HEK293 (cell line): ENCODE measurements around the gene GRN.

ENCODE experiments used
- FEZF1 ChIP-seq: fragments of 450-650 bp; formaldehyde crosslinking; IDR thresholded peaks from 2 replicates; pipeline ENCODE4 v1.5.1; 2016; ENCODE audit warnings: missing biosample characterization, missing genetic modification characterization
- GLIS1 ChIP-seq: fragments of 450-650 bp; formaldehyde crosslinking; IDR thresholded peaks from 2 replicates; pipeline ENCODE4 v1.5.1; 2016; ENCODE audit warnings: missing biosample characterization, missing genetic modification characterization
- RBAK ChIP-seq: fragments of 450-650 bp; formaldehyde crosslinking; IDR thresholded peaks from 2 replicates; pipeline ENCODE4 v1.5.1; 2016; ENCODE audit warnings: missing biosample characterization, missing genetic modification characterization
- SP2 ChIP-seq: fragments of 450-650 bp; formaldehyde crosslinking; IDR thresholded peaks from 2 replicates; pipeline ENCODE4 v1.5.1; 2016; ENCODE audit warnings: missing biosample characterization, missing genetic modification characterization
- YY2 ChIP-seq: fragments of 450-650 bp; formaldehyde crosslinking; IDR thresholded peaks from 2 replicates; pipeline ENCODE4 v1.5.1; 2016; ENCODE audit warnings: missing biosample characterization, missing genetic modification characterization
- ZBTB17 ChIP-seq: fragments of 450-650 bp; formaldehyde crosslinking; IDR thresholded peaks from 2 replicates; pipeline ENCODE4 v1.5.1; 2016; ENCODE audit warnings: missing biosample characterization, missing genetic modification characterization
- ZBTB7A ChIP-seq: fragments of 450-650 bp; formaldehyde crosslinking; IDR thresholded peaks from 2 replicates; pipeline ENCODE4 v1.5.1; 2016; ENCODE audit warnings: low read depth, missing biosample characterization, missing genetic modification characterization
- ZFHX2 ChIP-seq: fragments of 450-650 bp; formaldehyde crosslinking; conservative IDR thresholded peaks from 2 replicates; pipeline ENCODE4 v1.5.1; 2016; ENCODE audit warnings: missing biosample characterization, missing genetic modification characterization
- ZFP37 ChIP-seq: fragments of 450-650 bp; formaldehyde crosslinking; IDR thresholded peaks from 2 replicates; pipeline ENCODE4 v1.5.1; 2016; ENCODE audit warnings: missing biosample characterization, missing genetic modification characterization
- ZNF366 ChIP-seq: fragments of 450-650 bp; formaldehyde crosslinking; conservative IDR thresholded peaks from 2 replicates; pipeline ENCODE4 v1.5.1; 2016; ENCODE audit warnings: missing biosample characterization, missing genetic modification characterization
- ZNF394 ChIP-seq: fragments of 450-650 bp; formaldehyde crosslinking; IDR thresholded peaks from 2 replicates; pipeline ENCODE4 v1.5.1; 2016; ENCODE audit warnings: missing biosample characterization, missing genetic modification characterization, mild to moderate bottlenecking, moderate library complexity, borderline replicate concordance
- ZNF501 ChIP-seq: fragments of 450-650 bp; formaldehyde crosslinking; IDR thresholded peaks from 2 replicates; pipeline ENCODE4 v1.5.1; 2016; ENCODE audit warnings: missing biosample characterization, missing genetic modification characterization
- ZNF600 ChIP-seq: fragments of 450-650 bp; formaldehyde crosslinking; IDR thresholded peaks from 2 replicates; pipeline ENCODE4 v1.5.1; 2016; ENCODE audit warnings: missing biosample characterization, missing genetic modification characterization
- ZNF621 ChIP-seq: fragments of 450-650 bp; formaldehyde crosslinking; IDR thresholded peaks from 2 replicates; pipeline ENCODE4 v1.5.1; 2017; ENCODE audit warnings: missing biosample characterization, missing genetic modification characterization
- ZNF624 ChIP-seq: fragments of 450-650 bp; formaldehyde crosslinking; IDR thresholded peaks from 2 replicates; pipeline ENCODE4 v1.5.1; 2017; ENCODE audit warnings: missing biosample characterization, missing genetic modification characterization
- ZNF626 ChIP-seq: fragments of 450-650 bp; sonication (Bioruptor Pico); formaldehyde crosslinking; IDR thresholded peaks from 2 replicates; pipeline ENCODE4 v1.5.1; 2018; ENCODE audit warnings: missing biosample characterization, missing genetic modification characterization, inconsistent platforms
- ZNF654 ChIP-seq: fragments of 450-650 bp; formaldehyde crosslinking; IDR thresholded peaks from 2 replicates; pipeline ENCODE4 v1.5.1; 2016; ENCODE audit warnings: low read depth, missing biosample characterization, missing genetic modification characterization
- ZNF707 ChIP-seq: fragments of 450-650 bp; formaldehyde crosslinking; IDR thresholded peaks from 2 replicates; pipeline ENCODE4 v1.5.1; 2016; ENCODE audit warnings: missing biosample characterization, missing genetic modification characterization
- ZNF777 ChIP-seq: fragments of 450-650 bp; formaldehyde crosslinking; IDR thresholded peaks from 2 replicates; pipeline ENCODE4 v1.5.1; 2017; ENCODE audit warnings: missing biosample characterization, missing genetic modification characterization, borderline replicate concordance
- ZNF791 ChIP-seq: fragments of 450-650 bp; formaldehyde crosslinking; IDR thresholded peaks from 2 replicates; pipeline ENCODE4 v1.5.1; 2016; ENCODE audit warnings: missing biosample characterization, missing genetic modification characterization
- ZSCAN23 ChIP-seq: fragments of 450-650 bp; formaldehyde crosslinking; IDR thresholded peaks from 2 replicates; pipeline ENCODE4 v1.5.1; 2016; ENCODE audit warnings: missing biosample characterization, missing genetic modification characterization
- TF ChIP-seq, protein P1 (sequence below): fragments of 450-650 bp; formaldehyde crosslinking; optimal IDR thresholded peaks from 2 replicates; pipeline ENCODE3; 2016; ENCODE audit warnings: missing biosample characterization, mild to moderate bottlenecking, missing genetic modification characterization
- TF ChIP-seq, protein P2 (sequence below): fragments of 450-650 bp; formaldehyde crosslinking; IDR thresholded peaks from 2 replicates; pipeline ENCODE4 v1.5.1; 2016; ENCODE audit warnings: missing biosample characterization, missing genetic modification characterization
- TF ChIP-seq, protein P3 (sequence below): fragments of 450-650 bp; formaldehyde crosslinking; IDR thresholded peaks from 2 replicates; pipeline ENCODE4 v1.5.1; 2017; ENCODE audit warnings: missing biosample characterization, missing genetic modification characterization
- TF ChIP-seq, protein P4 (sequence below): fragments of 450-650 bp; formaldehyde crosslinking; IDR thresholded peaks from 2 replicates; pipeline ENCODE4 v1.5.1; 2016; ENCODE audit warnings: missing biosample characterization, missing genetic modification characterization

Gene GRN

DNA sequence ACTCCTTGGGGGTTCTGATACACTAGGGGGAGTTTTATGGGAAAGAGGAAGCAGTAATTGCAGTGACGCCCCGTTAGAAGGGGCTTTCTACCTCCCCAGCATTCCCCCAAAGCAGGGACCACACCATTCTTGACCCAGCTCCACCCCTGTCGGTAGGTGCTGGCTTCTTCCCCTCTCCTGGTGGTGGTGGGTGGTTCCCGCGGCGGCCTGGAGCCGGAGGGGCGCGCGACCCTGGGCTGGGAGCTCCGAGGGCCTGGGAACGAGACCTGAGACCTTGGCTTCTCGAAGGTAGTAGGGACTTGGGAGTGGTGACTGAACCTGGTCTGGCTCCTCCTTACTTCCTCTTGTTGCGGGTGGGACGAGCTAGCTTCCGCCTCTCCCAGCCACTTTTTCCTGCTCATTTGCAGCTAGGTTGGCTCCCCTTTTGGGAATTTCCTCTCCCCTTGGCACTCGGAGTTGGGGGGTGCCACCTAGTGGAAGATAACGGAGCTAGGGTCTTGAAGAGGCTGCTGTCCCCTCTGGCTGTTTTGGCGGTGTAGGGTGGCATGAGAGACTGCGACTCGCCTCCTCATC, 438 bp downstream of the GRN start (continued):
- TF ChIP-seq, protein P1, sequence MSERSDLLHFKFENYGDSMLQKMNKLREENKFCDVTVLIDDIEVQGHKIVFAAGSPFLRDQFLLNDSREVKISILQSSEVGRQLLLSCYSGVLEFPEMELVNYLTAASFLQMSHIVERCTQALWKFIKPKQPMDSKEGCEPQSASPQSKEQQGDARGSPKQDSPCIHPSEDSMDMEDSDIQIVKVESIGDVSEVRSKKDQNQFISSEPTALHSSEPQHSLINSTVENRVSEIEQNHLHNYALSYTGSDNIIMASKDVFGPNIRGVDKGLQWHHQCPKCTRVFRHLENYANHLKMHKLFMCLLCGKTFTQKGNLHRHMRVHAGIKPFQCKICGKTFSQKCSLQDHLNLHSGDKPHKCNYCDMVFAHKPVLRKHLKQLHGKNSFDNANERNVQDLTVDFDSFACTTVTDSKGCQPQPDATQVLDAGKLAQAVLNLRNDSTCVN (tag by site-specific recombination): peak; percentile 33
- TF ChIP-seq ZNF600 (tag by site-specific recombination) (peak; percentile 38; the same call in 1 of the 2 replicates), ZNF791 (tag by site-specific recombination) (0 out of 2 replicates have a peak, but pooled peaks have one; percentile 12), ZSCAN23 (tag by site-specific recombination) (no peak), ZNF707 (tag by site-specific recombination) (no peak), ZNF501 (tag by site-specific recombination) (0 out of 2 replicates have a peak, but pooled peaks have one; percentile 17), ZNF654 (tag by site-specific recombination) (peak; percentile 67), RBAK (tag by site-specific recombination) (no peak), YY2 (no peak), FEZF1 (tag by site-specific recombination) (peak; percentile 50), ZNF621 (tag by site-specific recombination) (no peak), ZFP37 (tag by site-specific recombination) (no peak), SP2 (tag by site-specific recombination) (peak; percentile 6; the same call in 1 of the 2 replicates), ZNF777 (tag by site-specific recombination) (no peak), ZNF626 (tag by site-specific recombination) (no peak), ZNF624 (tag by site-specific recombination) (no peak), ZNF394 (no peak), GLIS1 (tag by site-specific recombination) (0 out of 2 replicates have a peak, but pooled peaks have one; percentile 4), ZFHX2 (tag by site-specific recombination) (0 out of 2 replicates have a peak, but pooled peaks have one; percentile 15), ZNF366 (tag by site-specific recombination) (0 out of 2 replicates have a peak, but pooled peaks have one; percentile 7), ZBTB7A (no peak), ZBTB17 (no peak; the same call in 1 of the 2 replicates)
- TF ChIP-seq, protein P2, sequence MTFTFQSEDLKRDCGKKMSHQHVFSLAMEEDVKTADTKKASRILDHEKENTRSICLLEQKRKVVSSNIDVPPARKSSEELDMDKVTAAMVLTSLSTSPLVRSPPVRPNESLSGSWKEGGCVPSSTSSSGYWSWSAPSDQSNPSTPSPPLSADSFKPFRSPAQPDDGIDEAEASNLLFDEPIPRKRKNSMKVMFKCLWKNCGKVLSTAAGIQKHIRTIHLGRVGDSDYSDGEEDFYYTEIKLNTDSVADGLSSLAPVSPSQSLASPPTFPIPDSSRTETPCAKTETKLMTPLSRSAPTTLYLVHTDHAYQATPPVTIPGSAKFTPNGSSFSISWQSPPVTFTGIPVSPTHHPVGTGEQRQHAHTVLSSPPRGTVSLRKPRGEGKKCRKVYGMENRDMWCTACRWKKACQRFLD: no peak
- TF ChIP-seq, protein P3, sequence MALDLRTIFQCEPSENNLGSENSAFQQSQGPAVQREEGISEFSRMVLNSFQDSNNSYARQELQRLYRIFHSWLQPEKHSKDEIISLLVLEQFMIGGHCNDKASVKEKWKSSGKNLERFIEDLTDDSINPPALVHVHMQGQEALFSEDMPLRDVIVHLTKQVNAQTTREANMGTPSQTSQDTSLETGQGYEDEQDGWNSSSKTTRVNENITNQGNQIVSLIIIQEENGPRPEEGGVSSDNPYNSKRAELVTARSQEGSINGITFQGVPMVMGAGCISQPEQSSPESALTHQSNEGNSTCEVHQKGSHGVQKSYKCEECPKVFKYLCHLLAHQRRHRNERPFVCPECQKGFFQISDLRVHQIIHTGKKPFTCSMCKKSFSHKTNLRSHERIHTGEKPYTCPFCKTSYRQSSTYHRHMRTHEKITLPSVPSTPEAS: no peak
- TF ChIP-seq, protein P4, sequence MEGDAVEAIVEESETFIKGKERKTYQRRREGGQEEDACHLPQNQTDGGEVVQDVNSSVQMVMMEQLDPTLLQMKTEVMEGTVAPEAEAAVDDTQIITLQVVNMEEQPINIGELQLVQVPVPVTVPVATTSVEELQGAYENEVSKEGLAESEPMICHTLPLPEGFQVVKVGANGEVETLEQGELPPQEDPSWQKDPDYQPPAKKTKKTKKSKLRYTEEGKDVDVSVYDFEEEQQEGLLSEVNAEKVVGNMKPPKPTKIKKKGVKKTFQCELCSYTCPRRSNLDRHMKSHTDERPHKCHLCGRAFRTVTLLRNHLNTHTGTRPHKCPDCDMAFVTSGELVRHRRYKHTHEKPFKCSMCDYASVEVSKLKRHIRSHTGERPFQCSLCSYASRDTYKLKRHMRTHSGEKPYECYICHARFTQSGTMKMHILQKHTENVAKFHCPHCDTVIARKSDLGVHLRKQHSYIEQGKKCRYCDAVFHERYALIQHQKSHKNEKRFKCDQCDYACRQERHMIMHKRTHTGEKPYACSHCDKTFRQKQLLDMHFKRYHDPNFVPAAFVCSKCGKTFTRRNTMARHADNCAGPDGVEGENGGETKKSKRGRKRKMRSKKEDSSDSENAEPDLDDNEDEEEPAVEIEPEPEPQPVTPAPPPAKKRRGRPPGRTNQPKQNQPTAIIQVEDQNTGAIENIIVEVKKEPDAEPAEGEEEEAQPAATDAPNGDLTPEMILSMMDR (tag by site-specific recombination): peak; percentile 78
